ENCODE data around the gene CPLANE2. TPM values are rescaled to one million over a fixed set of nuclear protein-coding genes. Genes with fewer than 3 reads are reported as not detected.

CPLANE2 gene
- total and polyA plus RNA-seq, 2 of the 4 experiments (the other 2 are of a cell fraction) = 3.2 to 5.8 TPM

DNA sequence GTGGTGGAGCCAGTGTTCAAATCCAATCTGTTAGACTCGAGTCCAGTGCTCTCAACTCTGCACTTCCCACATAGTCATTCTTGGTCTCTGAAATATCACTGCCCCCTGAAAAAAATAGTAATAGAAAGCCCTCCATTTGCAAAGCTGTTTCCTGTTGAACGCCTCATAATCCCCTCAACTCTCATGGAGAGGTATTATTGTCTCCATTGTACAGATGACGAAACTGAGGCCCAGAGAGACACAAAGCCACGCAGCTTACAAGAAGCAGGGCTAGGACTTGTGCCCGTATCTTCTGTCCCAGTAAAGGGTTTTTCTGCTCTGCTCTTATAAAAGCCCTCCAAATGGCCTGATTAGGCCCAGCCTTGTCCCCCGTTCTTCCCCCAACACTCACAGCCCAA lies 18.3 kb downstream of the CPLANE2 start:
- H2BK15ac ChIP-seq (ENCODE audit: low read depth, low read length) = no peak overlapping the region
- no CpG with 5 or more reads among the region's 6 CpGs for WGBS, 2 experiments (ENCODE audit: extremely low coverage in 2 of 2, insufficient read length in 1 of 2)
- H3K27ac ChIP-seq (ENCODE audit: insufficient read depth, low read length) = no peak overlapping the region
- DNase-seq = no peak
- no TSS peak for BruUV-seq (replicated peaks)
- H4K20me1 ChIP-seq (ENCODE audit: insufficient read depth, low read length) = no peaks in the 10 kb centered on the region
- no peaks in the 10 kb centered on the region for H3K36me3 ChIP-seq (ENCODE audit: control insufficient read depth, insufficient read depth, low read length)
- no peak overlapping the region for H3K23ac ChIP-seq (ENCODE audit: low read depth, low read length)
- H3K79me1 ChIP-seq (ENCODE audit: low read depth in 1 of 2, low read length in 2 of 2) = no peaks in the 10 kb centered on the region
- H3K27me3 ChIP-seq (ENCODE audit: control insufficient read depth, insufficient read depth, low read length) = peaks cover 2% of the 10 kb centered on the region; the same call in 1 of the 2 replicates
- no peaks in the 10 kb centered on the region for H3K9me3 ChIP-seq (ENCODE audit: control insufficient read depth, insufficient read depth, low read length)
- no peak overlapping the region for H3K9ac ChIP-seq (ENCODE audit: low read depth, low read length)
- no peak overlapping the region for H2BK20ac ChIP-seq (ENCODE audit: low read depth, low read length)
- no peaks in the 10 kb centered on the region for H3K4me1 ChIP-seq (ENCODE audit: control insufficient read depth, insufficient read depth, low read length)
- no peak overlapping the region for H2AFZ ChIP-seq (replicated peaks; ENCODE audit: low read length, poor library complexity)
- no peak overlapping the region for H3K14ac ChIP-seq (replicated peaks; ENCODE audit: low read depth, low read length)
- H2BK5ac ChIP-seq (ENCODE audit: low read depth, low read length, poor library complexity, severe bottlenecking) = no peak overlapping the region
- no peak overlapping the region for H2BK120ac ChIP-seq (ENCODE audit: low read depth, low read length)
- no peak overlapping the region for H4K5ac ChIP-seq (ENCODE audit: low read depth, low read length)
- no peak overlapping the region for H2AK9ac ChIP-seq (replicated peaks; ENCODE audit: low read depth, low read length, poor library complexity)
- no peak overlapping the region for H3K4me3 ChIP-seq (ENCODE audit: insufficient read depth, low read depth, low read length)
- POLR2A ChIA-PET (ENCODE audit: unreplicated experiment) = no interaction called here
- CTCF ChIA-PET = no interaction called here
- intact Hi-C loops (cut with micrococcal nuclease) (no loop called here), dilution Hi-C loops (cut with HindIII; ENCODE audit: low sequenced_read_pairs, unreplicated experiment) (no loop called here), in situ Hi-C loops (cut with MboI; ENCODE audit: low sequenced_read_pairs) (no loop called here)
- H3K4ac ChIP-seq (ENCODE audit: low read depth, low read length) = no peak overlapping the region
- no peak overlapping the region for H3K18ac ChIP-seq (ENCODE audit: low read depth, low read length)
- TF ChIP-seq MXI1 (IDR thresholded peaks at IDR 0.05; ENCODE audit: borderline replicate concordance, low read depth, low read length) (no peak), CEBPB (IDR thresholded peaks at IDR 0.05; ENCODE audit: low read depth, low read length) (no peak), CHD1 (IDR thresholded peaks at IDR 0.05; ENCODE audit: low read depth, low read length) (no peak), RAD21 (IDR thresholded peaks at IDR 0.05; ENCODE audit: low read length) (no peak), RFX5 (IDR thresholded peaks at IDR 0.05; ENCODE audit: low read depth, low read length) (no peak), BHLHE40 (IDR thresholded peaks at IDR 0.05; ENCODE audit: low read depth, low read length) (no peak)
- TF ChIP-seq, protein P1, sequence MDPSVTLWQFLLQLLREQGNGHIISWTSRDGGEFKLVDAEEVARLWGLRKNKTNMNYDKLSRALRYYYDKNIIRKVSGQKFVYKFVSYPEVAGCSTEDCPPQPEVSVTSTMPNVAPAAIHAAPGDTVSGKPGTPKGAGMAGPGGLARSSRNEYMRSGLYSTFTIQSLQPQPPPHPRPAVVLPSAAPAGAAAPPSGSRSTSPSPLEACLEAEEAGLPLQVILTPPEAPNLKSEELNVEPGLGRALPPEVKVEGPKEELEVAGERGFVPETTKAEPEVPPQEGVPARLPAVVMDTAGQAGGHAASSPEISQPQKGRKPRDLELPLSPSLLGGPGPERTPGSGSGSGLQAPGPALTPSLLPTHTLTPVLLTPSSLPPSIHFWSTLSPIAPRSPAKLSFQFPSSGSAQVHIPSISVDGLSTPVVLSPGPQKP (IDR thresholded peaks at IDR 0.05; ENCODE audit: borderline replicate concordance, low read depth, low read length) = no peak
- no peak overlapping the region for H2AK5ac ChIP-seq (ENCODE audit: low read depth, low read length)
- H3K56ac ChIP-seq (ENCODE audit: extremely low read depth, insufficient read depth, low read length) = no peak overlapping the region
- H3K9me1 ChIP-seq (ENCODE audit: insufficient read depth, low read length) = 0 out of 2 replicates have a peak, but pooled peaks cover 5% of the 10 kb centered on the region
- H4K8ac ChIP-seq (ENCODE audit: low read depth in 2 of 2, low read length in 2 of 2) = no peak overlapping the region
- no peak overlapping the region for H4K91ac ChIP-seq (ENCODE audit: insufficient read depth, low read depth, low read length)
- H3K4me2 ChIP-seq (ENCODE audit: low read depth, low read length) = no peak overlapping the region
- ATAC-seq (ENCODE audit: low read depth) = no peak

Measured in IMR-90 (cell line).